ENCODE measurements around the gene ZBTB16.

- TF ChIP-seq POLR2A (IDR thresholded peaks at IDR 0.05; ENCODE audit: low read depth, low read length): no peak
- TF ChIP-seq, protein P1, sequence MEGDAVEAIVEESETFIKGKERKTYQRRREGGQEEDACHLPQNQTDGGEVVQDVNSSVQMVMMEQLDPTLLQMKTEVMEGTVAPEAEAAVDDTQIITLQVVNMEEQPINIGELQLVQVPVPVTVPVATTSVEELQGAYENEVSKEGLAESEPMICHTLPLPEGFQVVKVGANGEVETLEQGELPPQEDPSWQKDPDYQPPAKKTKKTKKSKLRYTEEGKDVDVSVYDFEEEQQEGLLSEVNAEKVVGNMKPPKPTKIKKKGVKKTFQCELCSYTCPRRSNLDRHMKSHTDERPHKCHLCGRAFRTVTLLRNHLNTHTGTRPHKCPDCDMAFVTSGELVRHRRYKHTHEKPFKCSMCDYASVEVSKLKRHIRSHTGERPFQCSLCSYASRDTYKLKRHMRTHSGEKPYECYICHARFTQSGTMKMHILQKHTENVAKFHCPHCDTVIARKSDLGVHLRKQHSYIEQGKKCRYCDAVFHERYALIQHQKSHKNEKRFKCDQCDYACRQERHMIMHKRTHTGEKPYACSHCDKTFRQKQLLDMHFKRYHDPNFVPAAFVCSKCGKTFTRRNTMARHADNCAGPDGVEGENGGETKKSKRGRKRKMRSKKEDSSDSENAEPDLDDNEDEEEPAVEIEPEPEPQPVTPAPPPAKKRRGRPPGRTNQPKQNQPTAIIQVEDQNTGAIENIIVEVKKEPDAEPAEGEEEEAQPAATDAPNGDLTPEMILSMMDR (conservative IDR thresholded peaks at IDR 0.05; ENCODE audit: low read depth, low read length): no peak
- TF ChIP-seq NFE2L2 (IDR thresholded peaks at IDR 0.05; ENCODE audit: low read depth, low read length): no peak
- TF ChIP-seq RCOR1 (IDR thresholded peaks at IDR 0.05; ENCODE audit: insufficient replicate concordance, low read length): no peak
- no peak for TF ChIP-seq CEBPB (IDR thresholded peaks at IDR 0.05; ENCODE audit: low read depth, low read length)
- TF ChIP-seq MAZ (IDR thresholded peaks at IDR 0.05; ENCODE audit: borderline replicate concordance, low read depth, low read length): no peak
Observed at GRCh38 chr11:114082767-114083181, 23.3 kb downstream of the ZBTB16 start.

All from IMR-90 (cell line).